Left renal cortex interstitium (tissue), 4 donors: ENCODE data around the gene KPNA2. TPM values are rescaled to one million over a fixed set of nuclear protein-coding genes. Genes with fewer than 3 reads are reported as not detected.
A peak's percentile ranks its signal among the peaks of the same experiment; 100 is the strongest.
"Not testable (repeated sequence)": the region's sequence is repeated elsewhere in the genome, so short reads cannot be mapped to it uniquely, and the experiment has no call there.

Experiments
- DNase-seq, 4 donors: peaks; one replicate each; pipeline ENCODE4 v3.0.0-alpha.2; 2013; ENCODE audit warnings: low read depth in 4 of 4, low spot score in 2 of 4, missing footprints in 1 of 4
- polyA plus RNA-seq, 4 donors: library from polyadenylated mRNA; unstranded; fragments of 120-200 nt; gene quantifications; one replicate each; pipeline ENCODE4 v1.2.1, GENCODE V29; 2013; ENCODE audit not compliant: insufficient read length in 4 of 4

KPNA2 gene
- 100 to 1,000 TPM; 102 to 120 (median 114) TPM for polyA plus RNA-seq

- peak; percentile 91 to 97 (median 95) for DNase-seq
Measured at GRCh38 chr17:68035523-68036303, at the start of gene KPNA2. KPNA2 (plus strand) TSS chr17:68035735; CDS start chr17:68037133, 1,398 bp downstream.

- no peak for DNase-seq
Measured at GRCh38 chr17:67990909-67991308, 44.6 kb upstream of the KPNA2 start.

DNA sequence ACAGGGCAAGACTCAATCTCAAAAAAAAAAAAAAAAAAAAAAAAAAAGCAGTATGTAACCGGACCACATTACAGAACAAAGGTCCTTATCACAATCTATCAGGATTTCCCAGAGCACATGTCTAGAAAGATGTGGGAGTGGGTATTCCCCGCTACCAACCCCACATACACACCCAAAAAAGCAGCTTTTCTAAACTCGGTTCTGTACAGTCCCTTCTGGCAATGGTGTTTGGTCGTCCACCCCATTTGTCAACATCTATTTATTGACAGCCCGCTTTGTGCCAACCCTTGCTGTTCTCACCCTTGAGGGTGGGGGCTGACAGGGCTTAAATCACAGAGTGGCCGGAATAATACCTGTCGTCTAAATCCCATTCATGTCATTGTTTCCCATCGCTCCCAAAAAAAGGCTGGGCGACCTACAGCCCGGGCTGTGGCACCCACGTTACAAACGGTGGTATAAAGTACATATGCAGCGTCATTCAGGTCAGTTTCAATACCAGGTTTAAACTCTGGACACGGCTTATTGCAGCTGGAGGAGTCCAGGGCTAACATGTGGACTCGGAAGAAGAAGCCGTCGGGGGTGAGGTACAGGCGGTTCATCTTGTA lies 42.9 kb upstream of the KPNA2 start:
- no peak for DNase-seq

DNA sequence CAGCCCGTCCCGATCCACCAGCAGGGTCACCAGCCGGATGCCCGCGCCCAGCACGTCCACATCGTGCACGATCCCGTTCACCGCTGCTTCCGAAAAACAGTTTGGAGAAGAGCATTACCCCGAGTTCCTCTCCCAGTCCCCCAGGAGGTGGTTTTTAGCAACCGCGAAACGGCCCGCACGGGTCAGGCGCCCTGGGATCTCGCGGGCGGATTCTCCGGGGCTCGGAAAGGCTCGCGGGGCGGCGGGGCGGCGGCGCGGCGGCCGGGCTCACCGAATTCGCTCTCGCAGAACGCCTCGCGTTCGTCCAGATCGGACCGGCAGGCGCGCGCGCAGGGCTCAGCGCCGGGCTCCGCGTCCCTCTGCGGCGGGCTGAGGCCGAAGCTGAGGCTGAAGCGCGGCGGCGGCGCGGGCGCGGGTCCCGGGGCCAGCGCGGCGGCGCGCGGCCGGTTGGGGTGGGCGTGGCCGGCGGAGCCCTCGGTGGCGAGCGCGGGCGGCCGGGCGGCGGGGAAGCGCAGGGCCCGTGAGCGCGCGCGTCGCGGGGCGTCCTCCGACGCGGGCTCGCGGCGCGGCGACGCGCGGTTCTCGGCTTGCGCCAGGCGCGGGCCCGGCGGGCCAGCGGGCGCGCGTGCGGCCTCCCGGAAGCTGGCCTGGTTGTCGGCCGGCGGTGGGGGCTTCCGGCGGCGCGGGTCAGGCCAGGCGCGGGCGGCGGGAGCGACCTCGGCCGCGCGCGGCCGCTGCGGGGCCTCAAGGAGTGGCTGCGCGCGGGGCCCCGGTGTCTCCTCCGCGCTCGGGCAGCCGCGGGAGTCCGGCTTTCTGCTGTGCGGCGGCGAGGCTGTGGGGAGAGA lies 42.2 kb upstream of the KPNA2 start:
- DNase-seq, result peak in 3 of 4 donors; percentile 65 to 77 (median 67)

GRCh38 chr17:67993998-67994361 lies 41.6 kb upstream of the KPNA2 start:
- peak in 1 of 4 donors; percentile 19 for DNase-seq

DNA sequence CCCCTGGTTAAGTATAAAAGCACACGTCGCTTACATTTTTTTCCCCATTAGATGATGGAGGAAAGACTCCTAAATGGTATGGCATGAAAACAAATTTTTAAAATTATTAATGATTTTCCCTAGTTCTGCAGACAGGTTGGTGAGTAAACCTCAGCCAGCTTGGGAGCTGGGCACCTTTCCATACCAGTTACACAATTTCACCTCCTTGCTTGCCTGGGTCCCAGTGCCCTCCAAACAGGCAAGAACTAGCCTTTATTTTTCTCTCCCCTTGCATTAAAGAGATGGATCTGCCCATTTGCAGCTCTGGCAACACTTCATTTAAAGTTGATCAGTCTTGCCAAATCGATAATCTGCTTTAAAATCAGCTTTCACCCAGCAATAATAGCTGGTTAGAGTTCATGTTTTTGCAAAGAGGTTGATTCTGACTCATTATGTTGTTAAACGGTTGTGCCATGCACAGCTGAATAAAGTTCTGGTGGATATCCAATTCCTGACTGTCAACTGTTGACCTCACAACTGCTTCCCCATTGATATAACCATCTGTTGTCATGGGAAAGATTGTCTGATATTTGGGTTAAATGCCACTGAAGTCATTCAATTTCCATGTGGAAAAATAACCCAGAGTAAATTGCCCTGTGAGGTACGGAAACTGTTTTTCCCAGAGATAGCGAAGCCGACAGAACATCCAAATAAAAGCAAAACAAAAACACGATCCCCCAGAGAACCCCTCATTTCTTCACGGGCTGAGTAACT lies 40.5 kb upstream of the KPNA2 start:
- no peak for DNase-seq

GRCh38 chr17:67995570-67996263 lies 39.8 kb upstream of the KPNA2 start:
- DNase-seq, result peak in 1 of 4 donors; percentile 11

- not testable (repeated sequence) for DNase-seq
Measured at GRCh38 chr17:67996301-67997171, 39.0 kb upstream of the KPNA2 start, which contains the start of gene C17orf58. C17orf58 (minus strand) TSS chr17:67996469; CDS start chr17:67996198, 271 bp downstream.

GRCh38 chr17:67998466-67998865 lies 37.1 kb upstream of the KPNA2 start:
- DNase-seq, result no peak

- DNase-seq, result no peak
Measured at GRCh38 chr17:67999291-67999911, 36.1 kb upstream of the KPNA2 start.

- DNase-seq, result no peak
Measured at GRCh38 chr17:68004201-68004600, 31.3 kb upstream of the KPNA2 start.

DNA sequence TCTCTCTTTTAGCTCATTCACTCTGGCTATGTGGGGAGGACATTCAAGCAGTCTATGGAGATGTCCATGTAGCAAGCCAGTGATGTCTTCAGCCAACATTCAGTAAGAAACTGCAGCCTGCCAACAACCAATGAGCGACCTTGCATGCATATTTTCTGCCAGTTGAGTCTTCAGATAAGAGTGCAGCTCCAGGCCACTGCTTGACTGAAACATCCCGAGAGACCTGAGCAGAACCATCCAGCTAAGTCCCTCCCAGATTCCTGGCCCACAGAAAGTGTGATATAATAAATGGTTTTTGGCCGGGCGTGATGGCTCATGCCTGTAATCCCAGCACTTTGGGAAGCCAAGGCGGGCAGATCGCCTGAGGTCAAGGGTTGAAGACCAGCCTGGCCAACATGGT lies 28.7 kb upstream of the KPNA2 start:
- no peak for DNase-seq

DNA sequence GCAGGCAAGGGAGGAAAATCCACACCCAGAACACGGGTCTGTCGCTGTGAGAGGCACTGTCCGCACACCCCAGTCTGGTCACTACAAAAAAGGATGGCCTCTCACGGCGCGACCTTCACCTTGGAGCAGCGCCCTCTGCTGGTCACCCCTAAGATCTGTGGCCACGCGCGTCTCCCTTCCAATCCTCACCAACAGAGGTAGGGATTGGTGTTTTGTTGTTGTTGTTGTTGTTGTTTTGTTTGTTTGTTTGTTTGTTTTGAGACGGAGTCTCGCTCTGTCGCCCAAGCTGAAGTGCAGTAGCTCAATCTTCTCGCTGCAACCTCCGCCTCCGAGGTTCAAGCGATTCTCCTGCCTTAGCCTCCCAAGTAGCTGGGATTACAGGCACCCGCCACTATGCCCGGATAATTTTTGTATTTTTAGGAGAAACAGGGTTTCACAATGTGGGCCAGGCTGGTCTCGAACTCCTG lies 24.3 kb upstream of the KPNA2 start:
- DNase-seq, result no peak

DNA sequence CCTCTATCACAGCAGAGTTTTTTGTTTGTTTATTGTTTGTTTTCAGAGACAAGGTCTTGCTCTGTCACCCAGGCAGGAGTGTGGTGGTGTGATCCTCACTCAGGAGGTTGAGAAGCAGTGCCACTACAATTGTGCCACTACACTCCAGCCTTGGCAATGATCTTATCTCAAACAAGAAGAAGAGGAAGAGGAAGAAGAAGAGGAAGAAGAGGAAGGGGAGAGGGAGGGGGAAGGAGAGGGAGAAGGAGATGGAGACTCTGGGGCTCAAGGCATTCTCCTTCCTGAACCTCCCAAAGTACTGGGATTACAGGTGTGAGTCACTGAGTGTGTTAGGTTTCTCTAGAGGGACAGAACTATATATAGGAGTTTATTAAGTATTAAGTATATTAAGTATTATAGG lies 22.1 kb upstream of the KPNA2 start:
- no peak for DNase-seq

DNA sequence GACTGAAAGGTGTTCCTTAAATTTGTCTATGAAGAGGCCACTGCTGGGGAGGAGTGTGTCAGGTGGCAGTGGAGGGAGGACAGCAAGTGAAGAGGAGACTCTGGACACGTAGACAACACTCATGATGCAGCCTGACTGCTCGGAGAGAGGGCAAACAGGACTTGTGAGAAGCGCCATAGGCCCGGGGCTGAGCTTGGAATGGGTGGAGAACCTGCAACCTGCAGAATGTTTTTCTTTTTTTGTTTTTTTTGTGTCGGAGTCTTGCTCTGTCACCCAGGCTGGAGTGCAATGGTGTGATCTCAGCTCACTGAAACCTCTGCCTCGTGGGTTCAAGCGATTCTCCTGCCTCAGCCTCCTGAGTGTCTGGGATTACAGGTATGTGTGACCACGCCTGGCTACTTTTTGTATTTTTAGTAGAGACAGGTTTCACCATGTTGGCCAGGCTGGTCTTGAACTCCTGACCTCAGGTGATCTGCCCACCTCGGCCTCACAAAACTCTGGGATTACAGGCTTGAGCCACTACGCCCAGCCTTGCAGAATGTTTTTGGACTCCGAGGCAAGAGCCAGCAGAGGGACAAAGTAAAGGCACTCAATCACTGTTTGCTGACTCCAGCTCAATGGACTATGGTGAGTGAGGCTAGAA lies 20.3 kb upstream of the KPNA2 start:
- no peak for DNase-seq

- DNase-seq, result no peak
Measured at GRCh38 chr17:68016838-68017237, 18.7 kb upstream of the KPNA2 start.

GRCh38 chr17:68018493-68018892 lies 17.0 kb upstream of the KPNA2 start:
- not testable (repeated sequence) for DNase-seq

- no peak for DNase-seq
Measured at GRCh38 chr17:68019336-68019674, 16.2 kb upstream of the KPNA2 start.
